ENCODE data around the gene TSHZ2. TPM values are rescaled to one million over a fixed set of nuclear protein-coding genes. Genes with fewer than 3 reads are reported as not detected.

Gene TSHZ2
- total RNA-seq, 1 experiment from 2014 or later, result 0.07 TPM

GRCh38 chr20:53070706-53071392, 98.7 kb downstream of the TSHZ2 start:
- Histone ChIP-seq H2AFZ (ENCODE audit: low read length) (no peak overlapping the region), H3K14ac (ENCODE audit: insufficient read depth, low read length) (no peak overlapping the region), H4K91ac (ENCODE audit: insufficient read length, low read depth, low read length) (no peak overlapping the region), H2BK15ac (ENCODE audit: low read depth, low read length) (no peak overlapping the region), H4K20me1 (ENCODE audit: control insufficient read depth, insufficient read depth, insufficient read length) (no peaks in the 10 kb centered on the region), H2BK20ac (ENCODE audit: low read depth, low read length, poor library complexity, severe bottlenecking) (no peak overlapping the region), H2BK5ac (ENCODE audit: insufficient read length, low read length) (no peak overlapping the region), H3K9ac (ENCODE audit: extremely low read depth, insufficient read length, low read length) (no peak overlapping the region), H3K27ac (ENCODE audit: insufficient read length, low read depth, low read length) (no peak overlapping the region), H3K4me1 (ENCODE audit: insufficient read depth, low read length) (peaks cover 3% of the 10 kb centered on the region; the same call in 1 of the 2 replicates), H3K4ac (ENCODE audit: low read depth, low read length) (no peak overlapping the region), H2BK120ac (ENCODE audit: low read depth, low read length, poor library complexity, severe bottlenecking) (no peak overlapping the region), H3K79me1 (ENCODE audit: insufficient read depth, low read depth, low read length, poor library complexity, severe bottlenecking) (no peaks in the 10 kb centered on the region), H3K4me2 (ENCODE audit: insufficient read depth, insufficient read length, low read length) (no peak overlapping the region), H3T11ph (ENCODE audit: low read length) (no peak overlapping the region), H3K9me3 (ENCODE audit: control insufficient read depth, low read depth, low read length) (no peaks in the 10 kb centered on the region), H3K23me2 (ENCODE audit: insufficient read length, low read depth, low read length, poor library complexity, severe bottlenecking) (no peaks in the 10 kb centered on the region), H3K18ac (ENCODE audit: insufficient read length, low read depth, low read length) (no peak overlapping the region), H4K8ac (replicated peaks; ENCODE audit: insufficient read length, low read depth, low read length) (no peak overlapping the region), H3K79me2 (ENCODE audit: insufficient read depth, low read length) (no peaks in the 10 kb centered on the region), H3K56ac (ENCODE audit: insufficient read length, low read depth, low read length) (no peak overlapping the region), H4K5ac (ENCODE audit: insufficient read length, low read depth, low read length) (no peak overlapping the region), H2AK5ac (ENCODE audit: insufficient read length, low read length) (no peak overlapping the region), H3K27me3 (ENCODE audit: insufficient read depth, low read length) (no peaks in the 10 kb centered on the region), H3K23ac (ENCODE audit: insufficient read length, low read depth, low read length) (no peak overlapping the region), H2BK12ac (ENCODE audit: insufficient read length, low read depth, low read length) (no peak overlapping the region)
- DNase-seq, result no peak
- Mint-ChIP-seq H3K36me3 (ENCODE audit: insufficient read depth in 1 of 3, low read depth in 3 of 3) (peaks cover 0 to 12% (median 2%) of the 10 kb centered on the region in 3 experiments; a peak in 3 of 7 replicates), H3K4me3 (no peak overlapping the region), H3K9me3 (peaks cover 3 to 8% of the 10 kb centered on the region in 2 experiments; a peak in 3 of 5 replicates), H3K27me3 (ENCODE audit: low read depth) (peaks cover 1% of the 10 kb centered on the region), H3K27ac (no peak overlapping the region), H3K4me1 (peaks cover 9 to 11% of the 10 kb centered on the region in 2 experiments)
- no peak for TF ChIP-seq CTCF (conservative IDR thresholded peaks at IDR 0.05)
- no CpG with 5 or more reads among the region's 8 CpGs for WGBS (ENCODE audit: extremely low coverage, insufficient read length, low lambda C conversion rate)

Data from H9 (cell line).